Pancreas (tissue), 10 donors: ENCODE data around the gene LTBR. TPM values are rescaled to one million over a fixed set of nuclear protein-coding genes. Genes with fewer than 3 reads are reported as not detected.

Experiments
- ATAC-seq, 4 donors: fragments of 200-7000 bp; cut with Tn5 transposase; one replicate each; pipeline versions ENCODE4 v1.8.0 to v1.9.1; 2020; ENCODE audit warnings: mild to moderate bottlenecking in 4 of 4, moderate library complexity in 4 of 4
- DNase-seq, 6 donors: peaks; one replicate each; pipeline ENCODE4 v3.0.0-alpha.2; 2020
- FAIRE-seq: peaks from 2 replicates; lab custom pipeline; 2012; peaks lifted over from hg19 to GRCh38; lab: Jason Lieb, UNC
- H3K27ac ChIP-seq, 4 donors: fragments of 200-600 bp; sonication (generic); 1 replicate in 3 of 4; 2 replicates in 1 of 4; pipeline versions ENCODE4 v1.5.0 to v1.8.0; 2020
- H3K27me3 ChIP-seq, 4 donors: fragments of 200-600 bp; one replicate each; pipeline ENCODE4 v1.8.0; 2021
- H3K36me3 ChIP-seq, 3 donors: fragments of 200-600 bp; sonication (generic) in 1 of 3; one replicate each; pipeline versions ENCODE4 v1.5.0 to v1.8.0; 2020 to 2021
- H3K4me1 ChIP-seq, 3 donors: fragments of 200-600 bp; one replicate each; pipeline ENCODE4 v1.8.0; 2021
- H3K4me3 ChIP-seq, 4 donors: fragments of 200-600 bp; sonication (generic) in 2 of 4; one replicate each; pipeline versions ENCODE4 v1.5.0 to v1.8.0; 2020 to 2021
- H3K9me3 ChIP-seq, 4 donors: fragments of 200-600 bp; one replicate each; pipeline ENCODE4 v1.8.0; 2021
- WGBS, 2 donors: extraction: QIAGEN DNeasy Blood & Tissue Kit; methylation state at CpG; one replicate each; pipeline ENCODE4 v1.1.7; 2013; 5-methylcytosine and 5-hydroxymethylcytosine counted together
- intact Hi-C, 3 donors: fragments of 100-400 bp; cut with DNase I; formaldehyde crosslinking; loops; one replicate each; pipeline versions ENCODE4 v1.11.1 to v1.14.2; 2022
- polyA plus RNA-seq, 2 donors: library from polyadenylated mRNA; stranded (reverse); fragments of 200-250 nt; gene quantifications; one replicate each; pipeline ENCODE4 v1.2.3, GENCODE V29; 2013
- total RNA-seq, 6 donors: library from RNA; stranded (reverse); fragmentation: NEBNext Ultra II Directional in 4 of 6; extraction: Animal tissue kit (Norgen Biotek cat#: 25700) in 4 of 6; gene quantifications; one replicate each; pipeline versions ENCODE4 v1.2.1 to v1.2.4, GENCODE V29; 2021 to 2023
- TF ChIP-seq, protein P1 (sequence below), 4 donors: fragments of 200-600 bp; sonication (generic) in 3 of 4; IDR thresholded peaks; one replicate each; pipeline versions ENCODE4 v1.5.0 to v1.8.0; 2021; ENCODE audit warnings: antibody characterized with exemption in 4 of 4
- donor health status: healthy with polysubstance abuse.
- donor health status: DM: no; HTN: no; CAD: no; lungs with moderate emphysema.
- donor health status: DM: no; HTN: no; CAD: no.
- donor health status: control.
- donor health status: control.
- donor health status: Bipolar disorder and iron deficiency.
- donor health status: DM: yes; HTN: yes; CAD: no.
- donor health status: DM: no; HTN: no; CAD: no.
- donor health status: DM: no; HTN: no; CAD: no.
- donor health status: DM: yes; HTN: yes; CAD: no.

The LTBR gene
- total and polyA plus RNA-seq, 8 donors = 50.0 to 82.1 (median 71.6) TPM

- WGBS, 2 donors = 86 to 88% methylated on average over 13 of the region's 13 CpGs
- ATAC-seq (no peak), DNase-seq (no peak), FAIRE-seq (no peak)
- TF ChIP-seq, protein P1, sequence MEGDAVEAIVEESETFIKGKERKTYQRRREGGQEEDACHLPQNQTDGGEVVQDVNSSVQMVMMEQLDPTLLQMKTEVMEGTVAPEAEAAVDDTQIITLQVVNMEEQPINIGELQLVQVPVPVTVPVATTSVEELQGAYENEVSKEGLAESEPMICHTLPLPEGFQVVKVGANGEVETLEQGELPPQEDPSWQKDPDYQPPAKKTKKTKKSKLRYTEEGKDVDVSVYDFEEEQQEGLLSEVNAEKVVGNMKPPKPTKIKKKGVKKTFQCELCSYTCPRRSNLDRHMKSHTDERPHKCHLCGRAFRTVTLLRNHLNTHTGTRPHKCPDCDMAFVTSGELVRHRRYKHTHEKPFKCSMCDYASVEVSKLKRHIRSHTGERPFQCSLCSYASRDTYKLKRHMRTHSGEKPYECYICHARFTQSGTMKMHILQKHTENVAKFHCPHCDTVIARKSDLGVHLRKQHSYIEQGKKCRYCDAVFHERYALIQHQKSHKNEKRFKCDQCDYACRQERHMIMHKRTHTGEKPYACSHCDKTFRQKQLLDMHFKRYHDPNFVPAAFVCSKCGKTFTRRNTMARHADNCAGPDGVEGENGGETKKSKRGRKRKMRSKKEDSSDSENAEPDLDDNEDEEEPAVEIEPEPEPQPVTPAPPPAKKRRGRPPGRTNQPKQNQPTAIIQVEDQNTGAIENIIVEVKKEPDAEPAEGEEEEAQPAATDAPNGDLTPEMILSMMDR (IDR thresholded peaks at IDR 0.05) = no peak
- intact Hi-C loops = no loop called here
- Histone ChIP-seq H3K36me3 (no peaks in the 10 kb centered on the region), H3K9me3 (no peaks in the 10 kb centered on the region), H3K27me3 (no peaks in the 10 kb centered on the region), H3K4me1 (peaks cover 22 to 34% (median 26%) of the 10 kb centered on the region in 3 donors), H3K27ac (no peak overlapping the region), H3K4me3 (no peak overlapping the region)
Measured at GRCh38 chr12:6378709-6379472, 5.1 kb upstream of the LTBR start.

GRCh38 chr12:6380141-6381121, 3.5 kb upstream of the LTBR start:
- no peak for DNase-seq
- Histone ChIP-seq H3K36me3 (no peaks in the 10 kb centered on the region), H3K9me3 (no peaks in the 10 kb centered on the region), H3K27me3 (no peaks in the 10 kb centered on the region), H3K4me3 (no peak overlapping the region), H3K4me1 (peaks cover 22 to 38% (median 26%) of the 10 kb centered on the region in 3 donors), H3K27ac (no peak overlapping the region)
- TF ChIP-seq, protein P1 (IDR thresholded peaks at IDR 0.05) = no peak
- intact Hi-C loops = no loop called here
- FAIRE-seq = no peak
- ATAC-seq = no peak
- WGBS, 2 donors = 81 to 88% methylated on average over 14 of the region's 14 CpGs

- intact Hi-C loops = no loop called here
- 93 to 95% methylated on average over 7 of the region's 7 CpGs for WGBS, 2 donors
- Histone ChIP-seq H3K9me3 (no peaks in the 10 kb centered on the region), H3K36me3 (peaks cover 0 to 9% (median 0%) of the 10 kb centered on the region in 3 donors), H3K27ac (no peak overlapping the region), H3K4me1 (peaks cover 16 to 27% (median 21%) of the 10 kb centered on the region in 3 donors), H3K4me3 (no peak overlapping the region), H3K27me3 (no peaks in the 10 kb centered on the region)
- DNase-seq (no peak), ATAC-seq (no peak), FAIRE-seq (no peak)
- TF ChIP-seq, protein P1 (IDR thresholded peaks at IDR 0.05) = no peak
Measured at GRCh38 chr12:6382371-6382770, 1.6 kb upstream of the LTBR start.

DNA sequence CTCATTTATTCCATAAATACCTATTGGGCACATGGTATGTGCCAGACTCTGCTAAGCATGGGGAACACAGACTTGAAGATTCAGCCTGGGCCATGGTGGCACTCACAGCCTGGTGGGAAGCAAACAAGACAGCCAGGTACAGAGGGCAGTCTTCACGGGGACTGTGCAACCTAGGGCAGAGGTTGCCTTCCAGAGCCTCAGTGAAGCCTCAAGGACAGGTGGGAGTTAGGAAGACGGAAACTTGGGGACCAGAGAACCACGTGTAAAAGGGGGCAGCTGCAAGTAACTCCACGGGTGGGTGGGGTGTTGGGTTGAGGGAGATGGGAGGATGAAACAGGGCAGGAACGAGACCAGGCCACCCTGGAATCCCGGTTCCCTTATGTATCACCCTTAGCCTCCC, 980 bp upstream of the LTBR start:
- intact Hi-C loops = no loop called here
- H3K27me3 ChIP-seq = no peaks in the 10 kb centered on the region
- FAIRE-seq (no peak), ATAC-seq (no peak), DNase-seq (no peak)
- no peaks in the 10 kb centered on the region for H3K9me3 ChIP-seq
- peaks cover 0 to 11% (median 0%) of the 10 kb centered on the region in 3 donors for H3K36me3 ChIP-seq
- H3K4me3 ChIP-seq = peak overlapping the region in 1 of 4 donors; percentile 88
- TF ChIP-seq, protein P1 (IDR thresholded peaks at IDR 0.05) = no peak
- peak overlapping the region; percentile 63 to 95 (median 84) for H3K27ac ChIP-seq
- H3K4me1 ChIP-seq = peaks cover 10 to 22% (median 15%) of the 10 kb centered on the region in 3 donors
- 75 to 84% methylated on average over 6 of the region's 6 CpGs for WGBS, 2 donors
